Measurements from ENCODE around the gene LRPAP1.

The LRPAP1 gene

GRCh38 chr4:3497523-3498389 lies 34.5 kb downstream of the LRPAP1 start:
- ChIA-PET CTCF (no interaction called here), POLR2A (no interaction called here)
- no peak overlapping the region for H3K27ac ChIP-seq (ENCODE audit: extremely low read depth, low read depth, low read length)
- peaks cover 0 to 5% of the 10 kb centered on the region in 2 experiments; a peak in 1 of 3 replicates for H3K36me3 ChIP-seq (ENCODE audit: control insufficient read depth in 2 of 2, insufficient read depth in 1 of 2, low read length in 2 of 2)
- no peaks in the 10 kb centered on the region for H3K9me3 ChIP-seq (ENCODE audit: control insufficient read depth, insufficient read depth, low read depth, low read length)
- no peaks in the 10 kb centered on the region for H3K4me1 ChIP-seq (ENCODE audit: control insufficient read depth, insufficient read depth, low read length)
- H3K4me3 ChIP-seq (ENCODE audit: low read depth, low read length), result no peak overlapping the region
- TF ChIP-seq SALL2 (tag by site-specific recombination; IDR thresholded peaks at IDR 0.05; ENCODE audit: borderline replicate concordance) (no peak), GLIS2 (tag by site-specific recombination; IDR thresholded peaks at IDR 0.05) (0 out of 2 replicates have a peak, but pooled peaks have one; percentile 36), ZNF19 (tag by site-specific recombination; IDR thresholded peaks at IDR 0.05; ENCODE audit: low read depth) (no peak), ZNF747 (tag by site-specific recombination; IDR thresholded peaks at IDR 0.05) (no peak), KLF9 (tag by site-specific recombination; IDR thresholded peaks at IDR 0.05; ENCODE audit: low read depth) (0 out of 2 replicates have a peak, but pooled peaks have one; percentile 12), ZNF600 (tag by site-specific recombination; IDR thresholded peaks at IDR 0.05) (peak; percentile 52; the same call in 1 of the 2 replicates), KLF8 (tag by site-specific recombination; IDR thresholded peaks at IDR 0.05) (peak; percentile 40; the same call in 1 of the 2 replicates), GLIS1 (tag by site-specific recombination; IDR thresholded peaks at IDR 0.05) (peak; percentile 32; the same call in 1 of the 2 replicates), ZBTB20 (tag by site-specific recombination; IDR thresholded peaks at IDR 0.05) (peak; percentile 56)

GRCh38 chr4:3497095-3497494 lies 35.1 kb downstream of the LRPAP1 start:
- Histone ChIP-seq H3K4me3 (ENCODE audit: low read depth, low read length) (no peak overlapping the region), H3K9me3 (ENCODE audit: control insufficient read depth, insufficient read depth, low read depth, low read length) (no peaks in the 10 kb centered on the region), H3K4me1 (ENCODE audit: control insufficient read depth, insufficient read depth, low read length) (no peaks in the 10 kb centered on the region), H3K36me3 (ENCODE audit: control insufficient read depth in 2 of 2, insufficient read depth in 1 of 2, low read length in 2 of 2) (no peaks in the 10 kb centered on the region), H3K27ac (ENCODE audit: extremely low read depth, low read depth, low read length) (no peak overlapping the region)
- CTCF ChIA-PET, result no interaction called here
- TF ChIP-seq ZBTB49 (tag by site-specific recombination; IDR thresholded peaks at IDR 0.05; ENCODE audit: low read depth) (no peak), ZBTB10 (tag by site-specific recombination; IDR thresholded peaks at IDR 0.05) (no peak)
- POLR2A ChIA-PET, result no interaction called here

- H3K4me1 ChIP-seq (ENCODE audit: control insufficient read depth, insufficient read depth, low read length), result no peaks in the 10 kb centered on the region
- H3K36me3 ChIP-seq (ENCODE audit: control insufficient read depth in 2 of 2, insufficient read depth in 1 of 2, low read length in 2 of 2), result no peaks in the 10 kb centered on the region
- no peak overlapping the region for H3K27ac ChIP-seq (ENCODE audit: extremely low read depth, low read depth, low read length)
- POLR2A ChIA-PET, result interaction anchor here (0.6 to 1.5 kb wide), 2 partner anchors 10 to 460 kb away, joined by 3 read pairs; no protein-coding TSS in a partner anchor
- no peaks in the 10 kb centered on the region for H3K9me3 ChIP-seq (ENCODE audit: control insufficient read depth, insufficient read depth, low read depth, low read length)
- no peak overlapping the region for H3K4me3 ChIP-seq (ENCODE audit: low read depth, low read length)
- CTCF ChIA-PET, result interaction anchor here (1.2 kb wide), 1 partner anchor 15 kb away, joined by 3 read pairs; no protein-coding TSS in a partner anchor
- no peak for TF ChIP-seq ZNF140 (tag by site-specific recombination; IDR thresholded peaks at IDR 0.05)
- TF ChIP-seq ZNF626 (tag by site-specific recombination; IDR thresholded peaks at IDR 0.05), result no peak
- TF ChIP-seq ATF2 (tag by site-specific recombination; IDR thresholded peaks at IDR 0.05; ENCODE audit: low read depth), result no peak
- no peak for TF ChIP-seq ZNF175 (tag by site-specific recombination; IDR thresholded peaks at IDR 0.05)
- TF ChIP-seq ZNF239 (tag by site-specific recombination; IDR thresholded peaks at IDR 0.05), result no peak
- no peak for TF ChIP-seq ZBTB21 (tag by site-specific recombination; IDR thresholded peaks at IDR 0.05)
- 0 out of 2 replicates have a peak, but pooled peaks have one; percentile 41 for TF ChIP-seq GLIS2 (tag by site-specific recombination; IDR thresholded peaks at IDR 0.05)
- no peak for TF ChIP-seq KLF9 (tag by site-specific recombination; IDR thresholded peaks at IDR 0.05; ENCODE audit: low read depth)
- no peak for TF ChIP-seq ZNF426 (tag by site-specific recombination; IDR thresholded peaks at IDR 0.05)
- TF ChIP-seq TSHZ1 (tag by site-specific recombination; IDR thresholded peaks at IDR 0.05; ENCODE audit: borderline replicate concordance), result no peak
- TF ChIP-seq PRDM1 (tag by site-specific recombination; IDR thresholded peaks at IDR 0.05), result no peak
Observed at GRCh38 chr4:3496021-3496420, 36.2 kb downstream of the LRPAP1 start.

Measured in HEK293 (cell line).